Suppressor macrophage treated with lipopolysaccharide for 1 hour (primary cell): ENCODE measurements around the gene SF3A2.

Experiments used
- DNase-seq, 3 donors: peaks; one replicate each; pipeline ENCODE4 v3.0.0-alpha.2; 2020 to 2022

Gene SF3A2

DNA sequence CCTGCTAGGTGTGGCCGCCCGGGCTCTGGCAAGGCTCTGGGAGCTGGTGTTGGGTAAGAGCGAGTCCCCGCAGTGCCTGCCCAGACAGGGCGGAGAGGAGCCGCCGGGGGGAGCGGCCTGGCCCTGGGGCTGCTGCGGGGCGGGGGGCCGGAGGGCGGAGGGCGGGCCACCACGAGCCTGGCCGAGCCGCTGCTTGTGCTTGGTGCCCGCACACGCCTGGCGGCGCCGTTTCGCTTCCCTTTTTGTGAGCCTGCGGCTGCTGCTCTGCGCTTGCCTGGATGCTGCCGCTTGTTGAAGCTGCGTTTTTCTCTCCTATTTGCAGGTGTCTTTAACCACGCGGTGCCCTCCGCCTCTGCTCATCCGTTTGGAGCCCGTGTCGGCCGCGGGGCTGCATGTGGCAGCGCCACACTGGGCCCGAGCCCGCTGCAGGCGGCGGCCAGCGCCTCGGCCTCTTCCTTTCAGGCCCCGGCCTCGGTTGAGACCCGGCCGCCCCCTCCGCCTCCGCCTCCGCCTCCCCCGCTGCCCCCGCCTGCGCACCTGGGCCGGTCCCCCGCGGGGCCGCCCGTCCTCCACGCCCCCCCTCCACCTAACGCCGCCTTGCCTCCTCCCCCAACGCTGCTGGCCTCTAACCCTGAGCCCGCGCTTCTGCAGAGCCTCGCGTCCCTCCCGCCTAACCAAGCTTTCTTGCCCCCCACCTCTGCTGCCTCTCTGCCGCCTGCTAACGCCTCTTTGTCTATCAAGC lies 9.0 kb upstream of the SF3A2 start:
- DNase-seq: peak; percentile 50 to 61 (median 54)

DNA sequence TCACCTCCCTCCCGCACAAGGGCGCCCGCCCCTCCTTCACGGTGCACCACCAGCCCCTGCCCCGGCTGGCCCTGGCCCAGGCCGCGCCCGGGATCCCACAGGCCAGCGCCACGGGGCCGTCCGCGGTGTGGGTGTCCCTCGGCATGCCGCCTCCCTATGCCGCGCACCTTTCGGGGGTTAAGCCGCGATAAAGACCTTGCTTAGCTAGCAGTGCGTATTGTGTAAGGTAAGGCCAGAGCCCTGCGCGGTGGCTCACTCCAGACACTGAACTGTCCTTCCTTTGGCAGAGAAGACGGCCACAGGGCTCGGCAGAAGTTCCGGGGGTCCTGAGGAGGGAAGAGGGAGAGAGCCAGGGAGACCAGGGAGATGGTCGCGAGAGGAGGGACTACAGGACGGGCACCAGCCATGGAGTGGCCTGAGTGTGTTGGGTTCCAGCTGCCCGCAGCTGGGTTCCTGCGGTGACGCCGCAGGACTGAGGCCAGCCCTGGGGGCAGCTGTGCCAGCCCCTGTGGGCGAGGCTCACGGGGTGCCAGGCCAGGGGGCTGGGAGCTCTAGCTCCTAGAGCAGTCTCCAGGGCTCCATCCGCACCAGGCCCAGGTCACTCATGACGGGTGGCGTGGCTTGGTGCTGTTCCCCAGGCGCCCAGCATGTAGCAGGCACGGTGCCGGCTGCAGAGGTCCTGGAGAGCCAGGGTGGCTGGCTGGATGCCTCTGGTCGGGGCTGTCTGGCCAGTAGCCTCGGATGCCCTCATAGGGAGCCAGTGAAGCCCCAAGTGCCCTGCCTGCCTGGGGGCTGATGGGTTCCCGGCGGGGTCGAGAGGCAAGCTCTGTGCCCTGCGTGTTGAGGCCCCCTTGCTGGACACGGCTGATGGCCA lies 8.2 kb upstream of the SF3A2 start:
- DNase-seq: no peak

DNA sequence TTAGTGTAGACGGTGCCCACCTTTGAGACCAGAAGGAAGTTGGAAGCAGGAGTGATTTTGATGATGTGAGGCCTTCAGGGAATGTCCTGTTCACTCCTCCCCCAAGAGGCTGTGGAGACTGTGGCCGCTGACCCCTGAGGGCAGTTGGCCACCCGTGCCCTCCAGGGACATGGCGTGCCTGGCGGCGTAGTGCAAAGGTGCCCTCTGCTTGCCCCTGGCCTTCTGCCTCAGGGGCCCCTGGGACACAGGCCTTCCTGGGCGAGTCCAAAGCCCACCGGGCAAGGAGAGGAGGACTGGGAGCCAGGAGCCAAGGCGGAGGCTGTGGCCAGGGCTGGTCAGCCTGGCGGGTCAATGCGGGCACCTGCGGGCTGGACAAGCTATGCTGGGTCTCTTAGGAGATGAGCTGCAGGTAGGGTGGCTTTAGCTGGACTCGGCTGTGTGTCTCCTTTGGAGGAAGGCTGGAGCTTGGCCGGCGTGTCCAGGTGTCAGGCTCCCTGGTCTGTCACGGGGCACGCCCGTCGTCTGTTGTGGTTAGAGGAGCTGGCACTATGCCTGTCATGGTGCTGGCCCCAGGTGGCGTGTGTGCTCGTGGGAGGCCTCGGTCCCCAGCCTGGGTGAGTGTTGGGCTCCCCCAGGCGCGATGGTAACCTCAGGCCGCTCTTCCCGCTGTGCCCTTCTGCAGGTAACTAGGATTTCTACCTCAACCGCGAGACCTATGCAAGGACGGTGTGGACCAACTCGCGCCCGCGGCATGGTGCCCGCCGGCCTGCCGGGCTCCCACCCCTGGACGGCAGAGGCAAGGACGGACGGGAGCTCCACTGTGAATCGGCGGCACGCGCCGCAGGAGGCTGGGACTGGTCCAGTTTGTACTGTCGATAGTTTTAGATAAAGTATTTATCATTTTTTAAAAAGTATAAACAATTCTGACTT lies 7.3 kb upstream of the SF3A2 start:
- no peak for DNase-seq

DNA sequence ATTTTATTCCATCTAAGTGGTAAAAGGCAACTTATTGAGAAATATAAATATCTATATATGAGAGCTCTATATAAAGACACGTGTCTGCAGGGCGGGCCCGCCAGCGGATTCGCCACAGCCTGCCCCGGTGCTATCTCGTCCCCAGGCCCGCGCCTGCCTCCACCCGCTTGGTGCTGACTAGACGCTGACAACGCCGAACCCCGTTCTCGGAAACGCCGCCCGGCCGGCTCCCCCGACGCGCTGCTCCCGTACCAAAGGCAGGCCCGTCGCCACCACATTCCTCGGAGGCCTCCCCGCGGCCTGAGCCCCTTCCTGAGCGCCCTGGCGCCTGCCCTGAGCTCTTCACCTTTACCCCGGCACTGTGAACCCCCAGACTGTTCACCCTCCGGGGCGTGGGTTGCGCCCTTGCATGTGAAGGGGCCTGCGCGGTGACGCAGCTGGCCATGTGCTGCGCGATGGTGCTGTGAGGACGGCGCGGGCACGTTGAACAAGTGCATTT lies 6.5 kb upstream of the SF3A2 start:
- DNase-seq: no peak

DNA sequence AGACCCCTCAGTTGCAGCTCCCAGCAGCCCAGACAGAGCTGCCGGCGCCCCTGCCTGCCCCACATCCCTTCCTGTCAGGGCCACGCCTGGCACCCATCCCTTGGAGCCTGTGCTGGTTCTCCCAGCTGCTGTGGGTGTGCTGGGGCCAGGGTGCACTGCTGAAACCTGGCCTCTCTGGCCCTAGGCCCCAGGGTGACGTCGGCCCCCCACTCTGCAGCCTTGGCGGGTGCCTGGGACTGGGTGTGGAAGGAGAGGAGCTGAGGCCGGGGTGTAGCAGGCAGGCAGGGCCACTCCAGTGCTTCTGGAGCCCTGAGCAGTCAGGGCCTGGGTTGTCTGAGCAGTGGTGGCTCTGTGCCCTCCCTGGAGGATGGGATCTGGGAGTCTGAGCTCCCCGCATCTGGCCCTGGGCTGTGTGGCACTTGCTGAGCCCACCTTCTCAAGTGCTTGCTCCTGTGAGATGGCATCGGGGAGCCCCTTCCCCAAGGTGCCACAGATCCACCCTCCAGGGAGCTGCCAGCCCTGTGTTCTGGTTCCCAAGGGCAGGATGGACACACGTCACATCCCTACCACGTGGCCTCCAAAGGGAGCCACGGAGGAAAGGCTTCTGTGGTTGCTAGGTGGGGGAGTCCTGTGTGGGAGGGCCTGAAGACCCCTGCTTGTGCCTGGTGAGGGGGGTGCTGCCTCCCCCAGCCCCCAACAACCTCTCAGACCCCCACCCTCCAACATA lies 5.7 kb upstream of the SF3A2 start:
- DNase-seq: no peak

DNA sequence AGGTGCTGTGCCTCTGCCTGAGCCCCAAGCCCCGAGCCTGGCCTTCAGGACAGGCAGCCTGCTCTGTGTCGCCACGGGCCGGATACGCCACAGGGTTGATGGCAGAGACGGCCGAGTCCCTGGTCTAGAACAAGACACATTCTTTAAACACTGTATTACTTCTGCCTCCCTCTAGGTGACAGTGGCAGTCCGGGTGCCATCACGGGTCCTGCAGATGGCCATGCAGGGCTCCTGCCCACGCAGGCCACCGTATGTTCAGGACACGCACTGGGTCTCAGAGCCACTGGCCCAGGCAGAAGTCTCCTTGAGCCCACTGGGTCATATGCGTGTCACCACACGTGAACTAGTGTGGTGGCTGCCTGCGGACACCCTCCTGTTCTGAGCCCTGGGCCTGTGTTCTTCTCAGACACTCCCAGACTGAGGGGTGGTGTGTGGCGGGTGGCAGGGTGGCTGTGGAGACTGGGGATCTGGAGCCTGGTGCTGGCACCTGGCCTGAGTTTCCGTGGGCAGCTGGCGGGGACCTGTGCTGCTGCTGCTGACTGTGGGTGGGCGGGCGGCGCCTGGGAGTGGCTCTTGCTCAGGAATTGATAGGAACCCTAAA lies 4.9 kb upstream of the SF3A2 start:
- DNase-seq: peak in 1 of 3 donors; percentile 41

DNA sequence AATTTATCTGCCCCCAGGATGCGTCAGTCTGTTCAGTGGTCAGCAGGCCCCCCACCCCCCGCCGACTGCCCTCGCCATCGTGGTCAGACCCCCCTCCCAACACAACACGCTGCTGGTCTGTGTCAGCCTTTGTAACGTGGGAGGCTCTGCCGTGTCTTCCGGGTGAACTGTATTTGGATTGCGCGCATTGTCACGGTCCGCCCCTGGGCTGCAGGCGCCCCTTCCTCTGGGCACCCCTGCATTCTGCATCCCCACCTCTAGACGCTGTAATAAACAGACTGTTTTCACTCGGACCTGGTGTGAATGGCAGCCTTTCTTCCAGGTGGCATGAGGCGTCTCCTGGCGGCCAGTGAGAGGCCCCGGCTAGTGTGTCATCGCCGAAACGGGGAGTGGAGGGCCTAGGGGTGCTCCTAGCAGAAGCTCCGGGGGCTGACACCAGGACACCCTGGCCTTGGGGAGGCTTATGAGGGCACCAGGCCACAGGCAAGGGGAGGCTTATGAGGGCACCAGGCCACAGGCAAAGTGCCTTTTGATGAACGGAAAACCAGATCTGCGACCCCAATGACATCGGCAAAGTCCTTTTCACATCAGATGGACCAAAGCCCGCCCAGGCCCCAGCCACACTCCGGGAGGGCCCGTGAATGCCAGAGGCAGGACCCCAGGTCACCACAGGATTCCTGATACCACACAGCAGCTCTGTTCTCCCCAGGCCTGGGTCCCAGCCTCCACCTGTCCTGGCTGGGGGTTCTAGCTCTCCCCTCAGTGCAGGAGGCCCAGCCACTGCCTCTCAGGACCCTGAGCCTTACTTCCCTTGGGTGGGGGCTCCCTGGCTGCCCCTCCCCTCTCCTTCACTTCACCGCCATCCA lies 4.1 kb upstream of the SF3A2 start:
- DNase-seq: no peak

DNA sequence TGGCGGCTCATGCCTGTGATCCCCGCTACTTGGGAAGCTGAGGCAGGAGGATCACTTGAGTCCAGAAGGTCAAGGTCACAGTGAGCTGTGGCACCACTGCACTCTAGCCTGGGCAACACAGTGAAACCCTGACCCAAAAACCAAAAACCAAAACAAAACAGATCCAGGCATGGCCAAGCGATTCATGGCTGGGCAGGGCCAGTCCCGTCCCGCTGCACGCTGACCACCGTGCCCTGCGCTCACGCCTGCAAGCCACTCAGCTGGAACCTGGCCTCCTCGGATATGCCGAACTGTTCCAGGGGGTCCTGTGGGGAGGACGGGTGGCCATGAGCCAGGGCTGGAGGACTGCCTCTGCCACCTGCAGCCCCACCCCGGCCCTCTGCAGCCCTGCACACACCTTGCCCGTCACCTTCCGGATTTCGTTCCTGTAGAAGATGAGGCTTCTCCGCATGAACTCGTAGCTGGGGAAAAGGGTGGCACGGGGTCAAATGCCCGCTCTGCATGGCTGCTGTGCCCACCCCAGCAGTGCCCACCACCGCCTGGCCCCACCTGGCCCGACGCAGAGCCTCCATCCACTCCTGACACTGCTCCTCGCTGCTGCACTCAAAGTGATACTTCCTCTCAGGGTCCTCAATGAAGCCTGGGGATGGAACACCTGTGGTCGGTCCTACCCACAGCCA lies 2.9 kb upstream of the SF3A2 start:
- DNase-seq: no peak

DNA sequence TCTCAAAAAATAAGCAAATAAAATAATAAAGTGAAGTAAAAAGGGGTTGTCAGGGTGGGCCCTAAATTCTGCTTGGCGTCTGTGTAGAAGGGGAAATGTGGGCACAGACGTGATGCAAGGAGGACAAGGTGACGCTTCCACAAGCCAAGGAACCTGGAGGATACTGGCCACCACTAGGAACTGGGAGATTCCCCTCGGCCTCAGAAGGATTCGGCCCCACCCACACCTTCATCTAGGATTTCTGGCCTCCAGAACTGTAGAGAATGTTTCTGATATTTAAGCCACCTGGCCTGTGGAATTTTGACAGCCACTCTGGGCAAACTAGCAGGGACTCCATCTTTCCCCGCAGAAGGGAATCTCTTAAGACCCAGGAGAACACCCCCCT lies 1.6 kb upstream of the SF3A2 start:
- DNase-seq: peak; percentile 50 to 57 (median 57)

DNA sequence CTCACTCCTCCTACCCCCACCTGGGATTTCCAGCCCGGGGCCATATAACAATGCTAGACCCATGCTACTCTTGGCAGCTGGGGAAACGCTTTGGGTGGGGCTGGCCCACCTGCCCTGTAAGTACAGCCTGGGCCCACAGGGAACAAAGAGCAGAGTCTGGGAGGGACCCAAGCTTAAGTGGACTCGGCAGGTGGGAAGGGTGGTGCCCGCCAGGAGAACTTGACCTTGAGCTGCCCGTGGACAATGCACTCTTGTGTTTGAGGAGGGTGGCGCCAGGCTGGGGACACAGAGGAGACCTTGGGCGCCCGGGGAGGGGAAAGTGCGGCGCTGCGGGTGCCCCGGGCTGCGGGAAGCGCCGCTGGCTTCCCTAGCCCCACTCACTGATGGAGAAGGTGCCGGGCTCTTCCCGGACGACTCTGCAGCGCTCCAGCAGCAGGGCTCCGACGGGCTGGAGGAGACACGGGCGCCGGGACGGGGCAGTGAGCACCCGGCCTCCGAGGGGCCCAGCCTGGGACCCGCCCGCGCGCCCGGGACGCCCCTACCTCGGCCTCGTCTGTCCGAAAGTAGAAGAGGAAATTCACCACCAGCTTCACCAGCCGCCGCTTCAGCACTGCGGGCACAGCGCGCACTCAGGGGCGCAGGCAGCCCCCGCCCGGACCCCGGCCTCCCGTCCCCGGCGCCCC lies 1.1 kb upstream of the SF3A2 start:
- DNase-seq: peak; percentile 39 to 62 (median 42)

DNA sequence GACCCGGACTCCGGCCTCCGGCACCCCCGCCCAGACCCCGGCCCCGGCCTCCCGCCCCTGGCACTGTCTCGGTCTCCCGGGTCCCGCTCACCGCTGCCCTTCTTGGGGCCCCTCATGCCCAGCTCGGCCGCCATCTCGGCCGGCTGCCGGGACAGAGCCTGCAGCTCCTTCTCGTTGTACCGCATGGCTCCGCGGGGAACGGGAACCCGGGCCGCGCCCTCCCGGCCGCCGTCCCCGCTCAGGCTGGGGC lies 635 bp upstream of the SF3A2 start:
- DNase-seq: no peak

DNA sequence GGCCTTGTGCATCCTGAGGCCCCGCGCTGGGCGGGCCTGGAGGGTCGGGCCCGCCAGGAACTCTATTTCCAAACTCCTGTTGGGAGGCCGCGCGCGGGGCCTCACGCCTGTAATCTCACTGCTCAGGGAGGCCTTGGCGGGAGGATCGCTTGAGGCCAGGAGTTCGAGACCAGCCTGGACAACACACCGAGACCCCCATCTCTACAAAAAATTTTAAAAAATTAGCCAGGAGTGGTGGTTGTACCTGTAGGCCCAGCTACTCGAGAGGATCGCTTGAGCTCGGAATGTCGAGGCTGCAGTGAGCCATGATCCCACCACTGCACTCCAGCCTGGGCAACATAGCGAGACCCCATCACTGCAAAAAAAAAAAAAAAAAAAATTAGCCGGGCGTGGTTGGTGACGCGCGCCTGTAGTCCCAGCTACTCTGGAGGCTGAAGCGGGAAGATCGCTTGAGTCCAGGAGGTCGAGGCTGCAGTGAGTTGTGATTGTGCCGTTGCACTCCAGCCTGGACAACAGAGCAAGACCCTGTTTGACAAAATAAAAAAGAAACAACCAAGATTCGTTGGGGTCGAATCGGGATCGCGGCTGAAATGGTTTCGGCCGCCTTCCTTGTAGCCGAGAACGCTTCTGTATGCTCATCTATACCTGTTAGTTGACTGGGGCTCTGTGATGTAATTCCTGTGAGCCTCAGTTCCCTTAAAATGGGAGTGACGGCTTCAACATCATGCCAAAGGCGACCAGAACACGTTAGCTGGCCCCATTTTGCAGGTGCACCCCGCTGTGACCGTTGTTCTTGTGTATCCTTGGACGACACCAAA lies 636 bp downstream of the SF3A2 start:
- no peak for DNase-seq

DNA sequence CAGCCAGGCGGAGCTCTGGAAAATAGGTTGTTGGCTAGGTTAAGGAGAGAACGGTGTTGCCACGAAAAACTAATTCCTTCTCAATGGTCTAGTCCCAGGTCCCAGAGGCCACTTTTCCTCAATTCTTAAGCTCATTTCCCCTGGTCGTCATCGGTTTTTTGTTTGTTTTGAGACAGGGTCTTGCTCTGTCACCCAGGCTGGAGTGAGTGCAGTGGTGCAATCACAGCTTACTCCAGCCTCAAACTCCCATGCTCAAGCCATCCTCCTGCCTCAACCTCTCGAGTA lies 1.2 kb downstream of the SF3A2 start:
- DNase-seq: no peak

DNA sequence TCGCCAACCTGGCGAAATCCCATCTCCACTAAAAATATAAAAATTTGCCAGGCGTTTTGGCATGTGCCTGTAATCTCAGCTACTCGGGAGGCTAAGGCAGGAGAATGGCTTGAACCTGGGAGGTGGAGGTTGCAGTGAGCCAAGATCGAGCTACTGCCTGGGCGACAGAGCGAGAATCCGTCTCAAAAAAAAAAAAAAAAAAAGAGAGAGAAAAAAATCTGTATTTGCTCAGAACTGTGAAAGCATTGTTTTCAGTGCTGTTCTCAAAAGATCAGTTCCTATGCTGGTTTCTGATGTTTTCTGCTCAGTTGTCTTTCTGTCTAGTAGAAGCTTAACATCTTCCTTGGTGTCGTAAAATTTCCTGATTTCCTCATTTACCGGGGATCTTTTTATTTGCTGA lies 2.5 kb downstream of the SF3A2 start:
- peak in 2 of 3 donors; percentile 44 to 57 for DNase-seq

DNA sequence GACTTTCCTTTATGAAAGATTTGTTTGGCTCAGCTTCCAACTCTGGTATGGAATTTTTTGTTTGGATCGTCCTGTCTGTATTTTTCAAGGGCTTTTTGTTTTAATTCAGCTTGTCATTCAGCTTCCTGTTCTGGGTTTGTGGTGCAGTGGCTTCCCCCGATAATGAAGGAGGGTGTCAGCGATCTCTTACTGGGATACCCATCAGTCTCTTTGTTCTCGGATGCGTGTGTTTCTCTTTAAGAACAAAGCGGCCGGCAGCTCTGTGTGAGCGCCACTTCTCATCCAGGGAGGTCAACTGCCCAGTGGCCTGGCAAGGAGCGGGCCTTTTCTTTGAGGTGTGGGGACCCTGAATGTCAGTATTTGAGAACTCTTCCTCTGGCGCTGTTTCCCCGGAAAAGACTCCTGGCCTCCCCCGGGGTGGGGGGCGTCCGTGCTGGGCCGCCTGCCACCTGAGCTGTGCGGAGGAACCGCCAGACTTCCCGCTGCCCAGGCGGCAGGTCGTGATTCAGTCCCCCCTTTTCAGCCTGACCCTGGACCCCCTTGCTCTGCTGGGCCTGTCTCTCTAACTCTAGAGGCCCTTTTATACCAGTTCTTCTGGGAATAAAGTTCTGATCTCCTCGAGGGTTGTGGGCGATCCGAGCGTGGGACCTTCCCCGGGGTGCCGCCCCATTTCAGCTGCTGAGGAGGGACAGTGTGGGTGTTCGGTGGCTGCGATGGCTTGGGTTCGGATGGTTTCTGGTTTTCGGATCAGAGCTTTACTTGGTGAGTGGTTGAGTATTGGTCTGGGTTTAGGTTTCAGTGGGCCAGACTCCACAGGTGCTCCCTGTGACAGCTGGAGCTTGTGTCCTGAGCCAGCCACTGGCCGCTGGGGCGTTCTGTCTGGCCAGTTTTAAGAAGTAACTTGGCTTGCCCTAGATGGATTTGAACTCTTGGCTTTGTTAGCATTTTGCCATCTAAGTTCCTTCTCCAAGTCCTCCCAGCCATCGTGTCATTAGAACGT lies 3.4 kb downstream of the SF3A2 start:
- DNase-seq: peak; percentile 58 to 64 (median 64)

DNA sequence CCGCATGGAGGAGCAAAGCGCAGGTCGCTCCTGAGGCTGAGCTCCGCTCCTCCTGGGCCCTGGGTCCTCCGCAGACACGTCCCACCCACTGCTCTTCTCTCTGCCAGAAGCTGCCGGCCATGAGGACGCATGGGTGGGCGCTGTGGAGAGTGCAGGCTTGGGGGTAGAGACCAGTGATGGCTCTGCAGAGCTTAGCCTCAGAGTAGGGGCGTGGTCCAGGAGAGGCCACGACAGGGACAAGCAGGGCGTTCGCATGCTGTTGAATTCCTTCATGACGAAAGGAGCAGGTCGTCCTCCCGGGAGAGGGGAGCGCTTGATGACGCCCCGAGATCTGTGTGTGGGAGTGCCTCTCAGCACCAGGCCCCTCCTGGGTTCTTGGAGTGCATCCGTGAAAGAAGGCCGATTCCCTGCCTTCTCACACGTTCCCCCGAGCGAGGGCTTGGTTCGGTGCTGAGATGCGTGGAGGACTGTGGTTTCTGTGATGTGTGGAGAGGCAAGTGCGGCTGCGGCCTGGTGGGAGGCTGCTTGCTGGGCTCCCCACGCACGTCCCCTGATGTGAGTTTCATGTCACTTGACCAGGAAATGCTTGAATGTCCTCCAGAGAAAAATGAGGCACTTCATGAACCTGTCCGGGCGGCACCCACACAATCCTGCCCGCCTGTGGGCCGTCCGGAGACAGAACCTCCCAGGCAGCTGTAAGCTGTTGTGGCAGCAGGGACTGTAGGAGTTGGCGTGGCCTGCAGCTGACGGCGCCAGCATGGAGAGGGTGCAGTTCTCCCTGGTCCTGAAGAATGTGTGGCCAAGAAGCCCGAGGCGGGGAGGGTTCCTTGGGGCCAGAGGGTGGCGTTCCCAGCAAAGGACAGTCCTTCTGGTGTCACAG lies 4.5 kb downstream of the SF3A2 start:
- DNase-seq: no peak

DNA sequence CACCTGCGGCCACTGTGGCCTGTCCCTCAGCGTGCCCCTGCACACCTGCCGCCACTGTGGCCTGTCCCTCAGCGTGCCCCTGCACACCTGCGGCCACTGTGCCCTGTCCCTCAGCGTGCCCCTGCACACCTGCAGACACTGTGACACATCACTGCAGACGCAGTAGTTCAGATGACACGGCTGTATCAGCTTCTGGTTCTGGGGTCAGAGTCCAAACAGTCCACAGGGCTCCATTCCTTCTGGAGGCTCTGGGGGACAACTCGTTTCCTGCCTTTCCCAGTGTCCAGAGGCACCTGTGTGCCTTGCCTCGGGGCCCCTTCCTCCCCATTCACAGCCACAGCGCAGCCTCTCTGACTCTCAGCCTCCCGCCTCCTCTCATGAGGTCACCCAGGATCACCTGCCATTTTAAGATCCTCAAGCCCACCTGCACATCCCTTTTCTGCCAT lies 5.5 kb downstream of the SF3A2 start:
- no peak for DNase-seq
